SK-N-SH (cell line): ENCODE measurements around the gene C1RL. TPM values are rescaled to one million over a fixed set of nuclear protein-coding genes. Genes with fewer than 3 reads are reported as not detected.

Experiments used
- CTCF ChIA-PET: fragments of 300-600, 350-600 bp; formaldehyde crosslinking; extraction: SDS; loops from one replicate; lab custom pipeline; 2021; lab: Yijun Ruan, JAX
- POLR2A ChIA-PET: fragments of 350-600 bp; sonication (Branson Sonifier 250); formaldehyde crosslinking; extraction: SDS; loops from one replicate; lab custom pipeline; 2020; ENCODE audit warnings: antibody characterized with exemption, inconsistent platforms; lab: Yijun Ruan, JAX
- DNase-seq: peaks from one replicate; pipeline ENCODE4 v3.0.0; 2012
- H2AFZ ChIP-seq: fragments of 200-600 bp; sonication (generic); 2 replicates; pipeline ENCODE4 v1.8.1; 2016; ENCODE audit warnings: antibody characterized with exemption, mild to moderate bottlenecking, low read depth
- H3F3A ChIP-seq: fragments of 200-600 bp; sonication (generic); replicated peaks from 2 replicates; pipeline ENCODE3; 2016; ENCODE audit warnings: antibody characterized with exemption, mild to moderate bottlenecking; ENCODE audit not compliant: insufficient read depth
- H3K27ac ChIP-seq, 2 experiments: fragments of 200-500 bp in 1 of 2; fragments of 200-600 bp in 1 of 2; sonication (Bioruptor generic) in 1 of 2; sonication (generic), shearing (Covaris generic) in 1 of 2; 2 replicates each; pipeline versions ENCODE4 v1.5.1 to v1.6.1; 2014 to 2016; ENCODE audit warnings: low read depth in 2 of 2, inconsistent platforms in 1 of 2, low read length in 1 of 2, mild to moderate bottlenecking in 1 of 2, mixed read lengths in 1 of 2
- H3K27me3 ChIP-seq: fragments of 200-600 bp; sonication (generic), shearing (Covaris generic); 2 replicates; pipeline ENCODE4 v1.6.1; 2016; ENCODE audit warnings: mixed run types; ENCODE audit not compliant: insufficient read depth
- H3K36me3 ChIP-seq, 2 experiments: fragments of 200-500 bp in 1 of 2; fragments of 200-600 bp in 1 of 2; sonication (Bioruptor generic) in 1 of 2; sonication (generic) in 1 of 2; replicated peaks in 1 of 2; 2 replicates each; pipeline versions ENCODE3 to v1.5.1; 2014 to 2016; ENCODE audit warnings: low read length in 1 of 2, mild to moderate bottlenecking in 1 of 2; ENCODE audit not compliant: insufficient read depth in 2 of 2, control insufficient read depth in 1 of 2
- H3K4me1 ChIP-seq, 2 experiments: fragments of 200-500 bp in 1 of 2; fragments of 200-600 bp in 1 of 2; sonication (Bioruptor generic) in 1 of 2; sonication (generic), shearing (Covaris generic) in 1 of 2; 2 replicates each; pipeline versions ENCODE4 v1.5.1 to v1.6.1; 2014 to 2016; ENCODE audit warnings: low read depth in 1 of 2, low read length in 1 of 2, mixed run types in 1 of 2; ENCODE audit not compliant: insufficient read depth in 2 of 2, control insufficient read depth in 1 of 2
- H3K4me2 ChIP-seq: fragments of 200-600 bp; sonication (generic), shearing (Covaris generic); 2 replicates; pipeline ENCODE4 v1.6.1; 2017; ENCODE audit warnings: mixed run types
- H3K4me3 ChIP-seq, 2 experiments: fragments of 200-500 bp in 1 of 2; fragments of 200-600 bp in 1 of 2; sonication (Bioruptor generic) in 1 of 2; sonication (generic), shearing (Covaris generic) in 1 of 2; 2 replicates each; pipeline versions ENCODE4 v1.5.1 to v1.8.1; 2014 to 2016; ENCODE audit warnings: low read depth in 2 of 2, inconsistent platforms in 1 of 2, low read length in 1 of 2, mild to moderate bottlenecking in 1 of 2, mixed read lengths in 1 of 2, moderate library complexity in 1 of 2
- H3K79me2 ChIP-seq: fragments of 200-600 bp; sonication (generic); 2 replicates; pipeline ENCODE4 v1.8.1; 2017; ENCODE audit warnings: mild to moderate bottlenecking; ENCODE audit not compliant: insufficient read depth
- H3K9ac ChIP-seq: fragments of 200-600 bp; sonication (generic); 2 replicates; pipeline ENCODE4 v1.6.1; 2017; ENCODE audit warnings: mixed run types
- H3K9me2 ChIP-seq: fragments of 200-600 bp; sonication (generic); 2 replicates; pipeline ENCODE4 v1.6.1; 2017; ENCODE audit warnings: mixed run types
- H3K9me3 ChIP-seq: fragments of 200-600 bp; sonication (generic); 2 replicates; pipeline ENCODE4 v1.6.1; 2017; ENCODE audit warnings: mixed run types, mild to moderate bottlenecking, moderate library complexity
- H4K20me1 ChIP-seq: fragments of 200-600 bp; sonication (generic); 2 replicates; pipeline ENCODE4 v1.6.1; 2017; ENCODE audit warnings: mild to moderate bottlenecking, mixed run types; ENCODE audit not compliant: insufficient read depth
- EP300 ChIP-seq, 2 experiments: IDR thresholded peaks; 2 replicates each; pipeline versions ENCODE4 v1.4.0 to v1.6.1; 2012; ENCODE audit warnings: borderline replicate concordance in 1 of 2, low read depth in 1 of 2, low read length in 1 of 2
- FOSL2 ChIP-seq: IDR thresholded peaks from 2 replicates; pipeline ENCODE4 v1.4.0; 2012; ENCODE audit warnings: low read depth, mild to moderate bottlenecking, moderate library complexity, borderline replicate concordance
- FOXM1 ChIP-seq: IDR thresholded peaks from 2 replicates; pipeline ENCODE4 v1.4.0; 2012; ENCODE audit warnings: low read depth, mild to moderate bottlenecking
- MXI1 ChIP-seq: IDR thresholded peaks from 2 replicates; pipeline ENCODE4 v1.6.1; 2012; ENCODE audit warnings: mild to moderate bottlenecking, low read depth, low read length, improper control_type of control experiment
- NRF1 ChIP-seq: IDR thresholded peaks from 2 replicates; pipeline ENCODE4 v1.6.1; 2012; ENCODE audit warnings: low read depth, mild to moderate bottlenecking, low read length
- RCOR1 ChIP-seq: fragments of 150-350 bp; IDR thresholded peaks from 2 replicates; pipeline ENCODE4 v1.6.1; 2017; ENCODE audit warnings: antibody characterized with exemption, low read length
- RFX5 ChIP-seq: IDR thresholded peaks from 2 replicates; pipeline ENCODE4 v1.6.1; 2012; ENCODE audit warnings: mild to moderate bottlenecking, improper control_type of control experiment, low read length
- RXRA ChIP-seq: IDR thresholded peaks from 2 replicates; pipeline ENCODE4 v1.4.0; 2012; ENCODE audit warnings: low read depth, mild to moderate bottlenecking, borderline replicate concordance
- SIN3A ChIP-seq: IDR thresholded peaks from 2 replicates; pipeline ENCODE4 v1.6.1; 2012; ENCODE audit warnings: low read depth, mild to moderate bottlenecking, low read length, moderate library complexity, borderline replicate concordance
- TAF1 ChIP-seq: IDR thresholded peaks from 2 replicates; pipeline ENCODE4 v1.6.1; 2012; ENCODE audit warnings: low read depth, mild to moderate bottlenecking, low read length, moderate library complexity, borderline replicate concordance
- TCF12 ChIP-seq: IDR thresholded peaks from 2 replicates; pipeline ENCODE4 v1.4.0; 2012
- USF2 ChIP-seq: fragments of 150-350 bp; IDR thresholded peaks from 2 replicates; pipeline ENCODE4 v1.6.1; 2017; ENCODE audit warnings: antibody characterized with exemption, low read length, low read depth, borderline replicate concordance
- WGBS: methylation state at CpG from one replicate; pipeline ENCODE4 v1.1.6; 2017; ENCODE audit warnings: low lambda C conversion rate; 5-methylcytosine and 5-hydroxymethylcytosine counted together
- polyA plus RNA-seq, 3 experiments: library from polyadenylated mRNA; depleted of rRNA; stranded (reverse); fragments of >200 nt; gene quantifications; 2 replicates each; pipeline ENCODE4 v1.2.3, GENCODE V29; 2012
- TF ChIP-seq, protein P1 (sequence below): fragments of 200-600 bp; sonication (generic); IDR thresholded peaks from 2 replicates; pipeline ENCODE4 v1.6.1; 2017; ENCODE audit warnings: antibody characterized with exemption, mild to moderate bottlenecking, moderate library complexity
- TF ChIP-seq, protein P2 (sequence below): IDR thresholded peaks from 2 replicates; pipeline ENCODE4 v1.6.1; 2012; ENCODE audit warnings: mild to moderate bottlenecking, low read depth, low read length, moderate library complexity

Gene C1RL
- polyA plus RNA-seq, 1 of the 3 experiments (the other 2 are of a cell fraction) = 8.3 TPM

GRCh38 chr12:7150841-7151240 is 41.8 kb upstream of the C1RL start:
- no peaks in the 10 kb centered on the region for H3K27me3 ChIP-seq
- ChIA-PET POLR2A (no interaction called here), CTCF (interaction anchor here (1.2 to 2.0 kb wide), 3 partner anchors 12 to 42 kb away, joined by 3 to 8 read pairs (median 5); partner anchors contain the start of gene C1RL)
- H3K9ac ChIP-seq = no peak overlapping the region
- no peaks in the 10 kb centered on the region for H3F3A ChIP-seq
- TF ChIP-seq, protein P1, sequence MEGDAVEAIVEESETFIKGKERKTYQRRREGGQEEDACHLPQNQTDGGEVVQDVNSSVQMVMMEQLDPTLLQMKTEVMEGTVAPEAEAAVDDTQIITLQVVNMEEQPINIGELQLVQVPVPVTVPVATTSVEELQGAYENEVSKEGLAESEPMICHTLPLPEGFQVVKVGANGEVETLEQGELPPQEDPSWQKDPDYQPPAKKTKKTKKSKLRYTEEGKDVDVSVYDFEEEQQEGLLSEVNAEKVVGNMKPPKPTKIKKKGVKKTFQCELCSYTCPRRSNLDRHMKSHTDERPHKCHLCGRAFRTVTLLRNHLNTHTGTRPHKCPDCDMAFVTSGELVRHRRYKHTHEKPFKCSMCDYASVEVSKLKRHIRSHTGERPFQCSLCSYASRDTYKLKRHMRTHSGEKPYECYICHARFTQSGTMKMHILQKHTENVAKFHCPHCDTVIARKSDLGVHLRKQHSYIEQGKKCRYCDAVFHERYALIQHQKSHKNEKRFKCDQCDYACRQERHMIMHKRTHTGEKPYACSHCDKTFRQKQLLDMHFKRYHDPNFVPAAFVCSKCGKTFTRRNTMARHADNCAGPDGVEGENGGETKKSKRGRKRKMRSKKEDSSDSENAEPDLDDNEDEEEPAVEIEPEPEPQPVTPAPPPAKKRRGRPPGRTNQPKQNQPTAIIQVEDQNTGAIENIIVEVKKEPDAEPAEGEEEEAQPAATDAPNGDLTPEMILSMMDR = no peak
- TF ChIP-seq TCF12 = no peak
- TF ChIP-seq TAF1 = no peak
- TF ChIP-seq, protein P2, sequence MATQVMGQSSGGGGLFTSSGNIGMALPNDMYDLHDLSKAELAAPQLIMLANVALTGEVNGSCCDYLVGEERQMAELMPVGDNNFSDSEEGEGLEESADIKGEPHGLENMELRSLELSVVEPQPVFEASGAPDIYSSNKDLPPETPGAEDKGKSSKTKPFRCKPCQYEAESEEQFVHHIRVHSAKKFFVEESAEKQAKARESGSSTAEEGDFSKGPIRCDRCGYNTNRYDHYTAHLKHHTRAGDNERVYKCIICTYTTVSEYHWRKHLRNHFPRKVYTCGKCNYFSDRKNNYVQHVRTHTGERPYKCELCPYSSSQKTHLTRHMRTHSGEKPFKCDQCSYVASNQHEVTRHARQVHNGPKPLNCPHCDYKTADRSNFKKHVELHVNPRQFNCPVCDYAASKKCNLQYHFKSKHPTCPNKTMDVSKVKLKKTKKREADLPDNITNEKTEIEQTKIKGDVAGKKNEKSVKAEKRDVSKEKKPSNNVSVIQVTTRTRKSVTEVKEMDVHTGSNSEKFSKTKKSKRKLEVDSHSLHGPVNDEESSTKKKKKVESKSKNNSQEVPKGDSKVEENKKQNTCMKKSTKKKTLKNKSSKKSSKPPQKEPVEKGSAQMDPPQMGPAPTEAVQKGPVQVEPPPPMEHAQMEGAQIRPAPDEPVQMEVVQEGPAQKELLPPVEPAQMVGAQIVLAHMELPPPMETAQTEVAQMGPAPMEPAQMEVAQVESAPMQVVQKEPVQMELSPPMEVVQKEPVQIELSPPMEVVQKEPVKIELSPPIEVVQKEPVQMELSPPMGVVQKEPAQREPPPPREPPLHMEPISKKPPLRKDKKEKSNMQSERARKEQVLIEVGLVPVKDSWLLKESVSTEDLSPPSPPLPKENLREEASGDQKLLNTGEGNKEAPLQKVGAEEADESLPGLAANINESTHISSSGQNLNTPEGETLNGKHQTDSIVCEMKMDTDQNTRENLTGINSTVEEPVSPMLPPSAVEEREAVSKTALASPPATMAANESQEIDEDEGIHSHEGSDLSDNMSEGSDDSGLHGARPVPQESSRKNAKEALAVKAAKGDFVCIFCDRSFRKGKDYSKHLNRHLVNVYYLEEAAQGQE = no peak
- no peak for TF ChIP-seq MXI1
- TF ChIP-seq NRF1 = no peak
- TF ChIP-seq RCOR1 = no peak
- no peak for TF ChIP-seq SIN3A
- no peak for TF ChIP-seq EP300 (IDR thresholded peaks at IDR 0.05; ENCODE audit: borderline replicate concordance in 1 of 2, low read depth in 1 of 2, low read length in 1 of 2)
- TF ChIP-seq FOXM1 = no peak
- TF ChIP-seq USF2 = no peak
- TF ChIP-seq FOSL2 = no peak
- TF ChIP-seq RFX5 = no peak
- TF ChIP-seq RXRA = no peak
- H3K9me3 ChIP-seq = no peaks in the 10 kb centered on the region
- no peak overlapping the region for H2AFZ ChIP-seq
- H4K20me1 ChIP-seq = no peaks in the 10 kb centered on the region
- no peak for DNase-seq
- no peak overlapping the region for H3K4me2 ChIP-seq
- no peak overlapping the region for H3K4me3 ChIP-seq
- H3K27ac ChIP-seq = no peak overlapping the region
- H3K9me2 ChIP-seq = no peaks in the 10 kb centered on the region
- peaks cover 0 to 10% of the 10 kb centered on the region in 2 experiments for H3K36me3 ChIP-seq
- H3K79me2 ChIP-seq = no peaks in the 10 kb centered on the region
- WGBS = 80% methylated on average over 4 of the region's 6 CpGs
- H3K4me1 ChIP-seq = peaks cover 0 to 19% of the 10 kb centered on the region in 2 experiments; a peak in 2 of 4 replicates
